Dedifferentiated amniotic fluid mesenchymal stem cell (primary cell): ENCODE measurements around the gene EBF4.
"Not testable (repeated sequence)": the region's sequence is repeated elsewhere in the genome, so short reads cannot be mapped to it uniquely, and the experiment has no call there.

ENCODE experiments used
- DNase-seq: peaks from one replicate; pipeline ENCODE4 v3.0.0-alpha.2; 2016; ENCODE audit errors: extremely low spot score

The EBF4 gene

GRCh38 chr20:2673453-2673852 is 19.1 kb upstream of the EBF4 start:
- no peak for DNase-seq

DNA sequence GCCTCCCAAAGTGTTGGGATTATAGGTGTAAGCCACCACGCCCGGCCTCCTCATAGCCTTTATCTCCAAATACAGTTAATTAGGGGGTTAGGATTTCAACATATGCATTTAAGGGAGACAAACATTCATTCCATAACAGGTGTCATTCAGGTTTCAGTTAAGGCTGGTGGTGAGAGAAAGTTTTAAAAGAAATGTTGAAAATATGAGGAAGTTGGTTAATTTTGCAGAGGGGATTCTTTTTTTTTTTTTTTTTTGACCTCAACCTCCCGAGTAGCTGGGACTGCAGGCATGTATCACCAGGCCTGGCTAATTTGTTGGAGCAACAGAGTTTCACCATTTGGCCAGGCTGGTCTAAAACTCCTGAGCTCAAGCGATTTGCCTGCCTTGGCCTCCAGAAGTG is 12.5 kb upstream of the EBF4 start:
- DNase-seq = no peak

DNA sequence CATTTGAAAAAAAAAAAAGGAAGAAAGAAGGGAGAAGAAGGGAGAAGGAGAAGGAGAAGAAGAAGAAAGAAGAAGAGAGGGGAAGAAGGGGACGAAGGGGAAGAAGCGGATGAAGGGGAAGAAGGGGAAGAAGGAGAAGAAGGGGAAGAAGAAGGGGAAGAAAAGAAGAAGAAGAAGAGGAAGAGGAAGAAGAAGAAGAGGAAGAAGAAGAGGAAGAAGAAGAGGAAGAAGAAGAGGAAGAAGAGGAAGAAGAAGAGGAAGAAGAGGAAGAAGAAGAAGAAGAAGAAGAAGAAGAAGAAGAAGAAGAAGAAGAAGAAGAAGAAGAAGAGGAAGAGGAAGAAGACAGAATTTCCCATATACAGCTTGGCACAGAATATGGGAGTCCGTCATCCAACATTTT is 10.5 kb upstream of the EBF4 start:
- not testable (repeated sequence) for DNase-seq

DNA sequence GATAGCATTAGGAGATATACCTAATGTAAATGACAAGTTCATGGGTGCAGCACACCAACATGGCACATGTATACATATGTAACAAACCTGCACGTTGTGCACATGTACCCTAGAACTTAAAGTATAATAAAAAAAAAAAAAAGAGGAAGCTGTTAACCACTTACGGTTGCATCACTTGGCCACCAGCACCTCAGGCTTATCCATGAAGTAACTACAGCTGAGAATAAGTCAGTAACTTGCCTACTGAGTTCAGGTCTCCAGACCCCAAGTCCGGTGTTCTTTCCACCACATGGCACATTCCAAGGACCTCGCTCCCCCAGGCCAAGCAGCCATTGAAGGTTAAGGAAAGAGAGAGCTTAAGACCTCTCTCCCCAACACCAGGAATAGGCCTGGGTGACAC is 7.8 kb upstream of the EBF4 start:
- not testable (repeated sequence) for DNase-seq

DNA sequence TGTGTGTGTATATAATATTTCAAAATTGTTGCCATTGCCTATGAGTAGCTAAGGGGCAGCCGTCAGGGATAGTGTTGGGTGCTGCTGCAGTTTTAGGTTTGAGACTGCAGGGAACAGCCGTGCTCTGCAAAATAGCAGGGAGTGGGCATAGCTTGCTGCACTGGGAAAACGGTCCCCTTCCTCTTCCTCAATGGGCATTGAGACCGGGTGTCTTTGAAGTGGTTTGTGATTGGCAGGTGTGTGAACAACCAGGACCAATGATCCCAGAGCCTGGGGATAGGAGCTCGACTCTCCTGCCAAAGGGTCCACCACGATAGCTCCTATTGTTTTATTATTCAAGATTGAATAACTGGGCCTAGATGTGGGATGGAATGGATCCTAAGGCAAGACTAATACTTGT is 5.1 kb upstream of the EBF4 start:
- DNase-seq = no peak

GRCh38 chr20:2688041-2688591 is 4.5 kb upstream of the EBF4 start:
- no peak for DNase-seq

DNA sequence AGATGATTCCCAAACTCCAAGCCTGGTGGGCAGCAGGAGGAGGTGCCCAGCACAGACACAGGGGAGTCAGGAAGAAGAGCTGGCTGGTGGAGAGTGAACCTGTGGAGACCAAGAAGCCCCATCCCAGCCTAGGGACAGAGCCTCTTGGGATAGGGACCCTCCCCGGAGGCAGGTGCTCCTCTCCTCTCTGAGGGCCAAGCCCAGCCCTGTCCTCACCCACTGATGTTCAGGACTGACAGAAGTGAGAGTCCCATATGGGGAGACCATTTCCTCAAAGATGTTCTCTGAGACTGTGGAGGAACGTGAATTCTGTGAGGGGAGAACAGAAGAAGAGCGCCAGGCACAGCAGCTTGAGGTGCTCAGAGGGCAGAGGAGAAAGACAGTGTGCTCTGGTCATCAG is 2.4 kb upstream of the EBF4 start:
- DNase-seq = no peak

DNA sequence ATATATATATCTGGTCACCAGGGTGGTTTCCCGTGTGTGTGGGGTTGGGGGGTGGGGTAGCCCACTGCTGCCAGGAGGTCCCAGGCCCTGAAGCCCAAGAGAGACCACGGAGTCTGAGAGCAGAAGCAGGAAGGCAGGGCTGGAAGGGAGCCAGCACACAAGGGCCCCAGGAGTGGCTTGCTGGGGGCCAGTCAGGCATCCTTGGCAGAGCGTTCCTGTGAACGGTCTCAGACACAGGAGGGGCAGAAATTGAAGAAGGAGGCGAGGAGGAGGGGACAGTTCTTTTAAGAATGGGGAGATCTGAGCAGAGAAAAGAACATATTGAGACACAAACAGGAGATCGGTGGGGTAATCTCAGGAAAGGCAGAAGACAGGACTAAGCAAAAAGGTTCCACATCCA is 1.9 kb upstream of the EBF4 start:
- no peak for DNase-seq

- DNase-seq = no peak
Observed at GRCh38 chr20:2691127-2691526, 1.5 kb upstream of the EBF4 start.

DNA sequence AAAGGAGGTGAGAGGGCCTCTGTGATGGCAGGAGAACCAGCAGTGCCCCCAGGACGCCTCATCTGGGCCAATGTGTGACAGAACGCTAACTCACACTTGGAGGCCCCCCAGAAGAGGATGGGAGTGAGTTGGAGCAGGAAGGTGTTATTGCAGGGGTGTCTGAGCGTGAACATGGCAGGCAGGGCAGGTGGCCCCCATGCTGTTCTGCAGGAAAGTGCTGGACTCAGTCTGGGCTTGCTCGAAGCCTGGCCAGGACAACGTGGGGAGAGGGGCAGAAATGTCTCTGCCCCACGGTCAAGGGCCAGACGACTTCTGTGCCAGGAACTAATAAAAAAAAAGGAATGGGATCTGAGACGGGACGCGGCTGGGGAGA is 931 bp upstream of the EBF4 start:
- DNase-seq = no peak

DNA sequence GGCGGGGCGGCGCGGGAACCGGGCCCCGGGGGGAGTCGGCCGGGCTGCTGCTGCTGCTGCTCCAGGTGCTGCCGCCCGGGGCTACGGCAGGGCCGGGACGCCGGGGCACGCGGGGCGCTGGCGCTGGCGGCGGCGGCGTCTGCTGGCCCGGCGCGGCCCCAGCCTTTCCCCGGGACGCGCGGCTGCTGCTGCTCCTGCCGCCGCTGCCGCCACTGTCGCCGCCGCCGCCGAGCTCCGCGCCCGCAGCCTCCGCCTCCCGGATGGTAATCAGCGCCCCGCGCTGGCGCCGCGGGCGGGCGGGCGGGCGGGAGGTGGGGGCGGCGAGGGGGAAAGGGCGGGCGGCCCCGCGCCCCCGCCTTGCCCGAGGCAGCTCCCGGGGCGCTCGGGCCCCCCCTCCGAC is 306 bp downstream of the EBF4 start:
- DNase-seq = no peak

DNA sequence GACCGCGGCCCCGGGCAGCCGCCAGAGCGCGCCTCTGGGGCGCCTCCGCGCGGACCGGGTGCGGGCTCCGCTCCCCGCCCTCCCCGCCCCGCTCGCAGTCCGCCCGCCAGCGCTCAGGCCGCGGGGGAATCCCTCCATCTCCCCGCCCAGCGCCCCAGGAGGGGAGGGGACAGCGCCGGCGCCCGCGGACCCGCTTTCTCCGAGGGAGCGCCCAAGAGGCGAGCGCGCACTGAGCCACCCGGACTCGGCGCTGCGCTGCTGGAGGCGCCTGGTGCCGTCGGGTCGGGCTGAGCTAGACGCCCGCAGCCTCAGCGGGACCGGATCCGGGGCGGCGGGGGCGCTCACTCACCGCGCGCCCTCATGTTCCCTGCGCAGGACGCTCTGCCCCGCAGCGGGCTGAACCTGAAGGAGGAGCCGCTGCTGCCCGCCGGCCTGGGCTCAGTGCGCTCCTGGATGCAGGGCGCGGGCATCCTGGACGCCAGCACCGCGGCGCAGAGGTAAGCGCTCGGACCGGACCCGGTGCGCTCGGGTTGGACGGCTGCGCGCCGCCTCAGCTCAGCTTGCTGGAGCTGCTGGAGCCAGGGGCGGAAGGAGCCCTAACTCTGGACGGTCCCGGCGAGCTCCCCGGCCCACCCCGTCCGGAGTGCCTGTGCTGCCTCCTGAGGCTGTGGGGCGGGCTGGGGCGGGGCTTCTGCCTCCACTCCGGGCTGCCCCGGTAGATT is 867 bp downstream of the EBF4 start:
- no peak for DNase-seq

- no peak for DNase-seq
Observed at GRCh38 chr20:2694008-2694471, 1.5 kb downstream of the EBF4 start.

- no peak for DNase-seq
Observed at GRCh38 chr20:2694519-2694918, 1.9 kb downstream of the EBF4 start.

GRCh38 chr20:2695206-2695983 is 2.8 kb downstream of the EBF4 start:
- no peak for DNase-seq

DNA sequence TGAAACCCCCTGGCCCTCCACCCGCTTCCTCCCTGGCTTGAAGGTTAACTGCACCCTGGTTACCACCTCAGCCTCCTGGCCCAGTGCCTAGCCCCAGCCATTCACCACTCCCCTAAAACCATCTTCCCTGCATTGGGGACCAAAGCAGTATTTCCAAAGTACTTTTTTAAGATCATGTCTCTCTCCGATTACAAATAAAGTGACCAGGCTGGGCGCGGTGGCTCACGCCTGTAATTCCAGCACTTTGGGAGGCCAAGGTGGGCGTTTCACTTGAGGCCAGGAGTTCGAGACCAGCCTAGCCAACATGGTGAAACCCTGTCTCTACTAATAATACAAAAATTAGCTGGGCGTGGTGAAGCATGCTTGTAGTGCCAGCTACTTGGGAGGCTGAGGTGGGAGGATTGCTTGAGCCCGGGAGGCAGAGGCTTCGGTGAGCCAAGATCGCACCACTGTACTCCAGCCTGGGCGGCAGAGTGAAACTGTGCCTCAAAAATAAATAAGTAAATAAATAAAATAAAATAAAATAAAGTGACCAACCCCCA is 3.5 kb downstream of the EBF4 start:
- DNase-seq = not testable (repeated sequence)

- no peak for DNase-seq
Observed at GRCh38 chr20:2696646-2697045, 4.1 kb downstream of the EBF4 start.

- no peak for DNase-seq
Observed at GRCh38 chr20:2697768-2698167, 5.2 kb downstream of the EBF4 start.

GRCh38 chr20:2698186-2698817 is 5.7 kb downstream of the EBF4 start:
- no peak for DNase-seq

DNA sequence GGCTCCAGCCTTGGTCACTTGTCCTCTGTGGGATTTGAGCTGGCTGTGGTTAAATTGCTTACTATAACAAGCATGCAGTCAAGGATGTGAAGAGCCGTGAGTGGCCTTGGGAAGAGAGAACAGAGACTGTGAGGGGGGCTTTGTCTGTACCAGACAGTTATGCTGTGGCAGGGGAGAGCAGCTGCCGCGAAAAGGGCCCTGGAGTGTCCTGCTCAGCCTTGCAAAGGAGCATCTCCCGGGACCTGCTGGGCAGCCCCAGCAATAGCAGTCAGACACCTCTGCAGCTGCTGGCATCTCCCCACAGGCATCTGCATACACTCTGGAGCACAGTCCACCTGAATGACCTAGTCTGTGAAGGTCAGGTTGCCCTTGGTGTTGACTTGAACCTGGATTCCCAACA is 6.3 kb downstream of the EBF4 start:
- no peak for DNase-seq

DNA sequence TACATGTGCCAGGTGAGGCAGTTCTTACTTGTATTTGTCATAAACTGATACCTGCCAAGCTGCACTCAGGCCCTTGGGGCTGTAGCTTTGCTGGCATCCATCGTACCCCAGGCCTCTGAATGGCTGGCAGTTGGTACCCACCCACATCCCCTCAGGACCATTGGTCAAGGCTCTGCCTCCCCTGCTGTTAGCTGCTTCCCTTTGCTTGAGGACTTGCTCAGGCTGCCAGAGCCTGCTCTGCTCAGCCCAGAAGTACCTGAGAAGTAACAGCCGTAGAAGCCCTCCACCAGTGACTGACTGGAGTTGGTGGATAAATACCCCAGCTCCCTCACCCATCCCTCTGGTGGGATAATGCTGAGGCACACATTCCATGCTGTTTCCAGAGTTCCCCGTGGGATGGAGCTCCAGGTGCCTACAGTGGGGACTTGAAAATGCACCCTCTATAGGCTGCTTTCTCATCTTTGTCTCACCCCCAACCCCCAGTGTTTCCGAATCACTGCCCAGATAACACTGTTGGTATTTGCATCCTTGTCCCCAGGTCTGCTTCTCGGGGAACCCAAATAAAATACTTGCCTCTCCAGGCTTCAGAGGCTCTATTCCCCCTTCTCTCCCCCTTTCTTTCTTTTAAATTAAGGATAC is 7.3 kb downstream of the EBF4 start:
- DNase-seq = no peak
